K562 (cell line): Measurements from ENCODE around the gene VWA7. TPM values are rescaled to one million over a fixed set of nuclear protein-coding genes. Genes with fewer than 3 reads are reported as not detected.

Experiments used
- HDAC1 ChIP-seq, 2 experiments: fragments of 450-650 bp; IDR thresholded peaks; 2 replicates each; pipeline ENCODE4 v1.6.1; 2016 to 2017; ENCODE audit warnings: inconsistent platforms in 1 of 2, mild to moderate bottlenecking in 1 of 2, moderate library complexity in 1 of 2
- NR2C2 ChIP-seq, 2 experiments: fragments of 200-800 bp in 1 of 2; sonication (Bioruptor generic) in 1 of 2; sonication (generic) in 1 of 2; formaldehyde crosslinking in 1 of 2; IDR thresholded peaks; 2 replicates each; pipeline versions ENCODE4 v1.6.1 to v1.8.0; 2016 to 2022; ENCODE audit warnings: mild to moderate bottlenecking in 1 of 2, missing compliant biosample characterization in 1 of 2, missing genetic modification characterization in 1 of 2, missing genetic modification reagents in 1 of 2
- NRF1 ChIP-seq, 2 experiments: fragments of 450-650 bp; IDR thresholded peaks in 1 of 2; conservative IDR thresholded peaks in 1 of 2; 2 replicates each; pipeline ENCODE4 v1.6.1; 2014; ENCODE audit warnings: mild to moderate bottlenecking in 2 of 2
- PHF20 ChIP-seq: fragments of 450-650 bp; IDR thresholded peaks from 2 replicates; pipeline ENCODE4 v1.6.1; 2018; ENCODE audit not compliant: partially characterized antibody
- SMARCB1 ChIP-seq: IDR thresholded peaks from 2 replicates; pipeline ENCODE4 v1.6.1; 2011; ENCODE audit warnings: improper control_type of control experiment, low read depth; ENCODE audit not compliant: insufficient read length
- TCF7 ChIP-seq: sonication (generic); IDR thresholded peaks from 2 replicates; pipeline ENCODE4 v1.6.1; 2016; ENCODE audit warnings: antibody characterized with exemption, borderline replicate concordance
- THRB ChIP-seq: fragments of 450-650 bp; formaldehyde crosslinking; conservative IDR thresholded peaks from 2 replicates; pipeline ENCODE4 v1.4.0; 2022; ENCODE audit warnings: mild to moderate bottlenecking, missing genetic modification characterization
- UBTF ChIP-seq, 2 experiments: IDR thresholded peaks; 2 replicates each; pipeline ENCODE4 v1.6.1; 2012; ENCODE audit warnings: improper control_type of control experiment in 2 of 2, low read depth in 2 of 2, low read length in 2 of 2, borderline replicate concordance in 1 of 2
- USF1 ChIP-seq: sonication (generic); formaldehyde crosslinking; IDR thresholded peaks from 2 replicates; pipeline ENCODE4 v1.9.0; 2022; ENCODE audit warnings: mild to moderate bottlenecking, missing genetic modification reagents
- XRCC5 ChIP-seq: fragments of 200-400 bp; formaldehyde crosslinking; IDR thresholded peaks from 2 replicates; pipeline ENCODE4 v1.6.1; 2017; ENCODE audit warnings: low read depth, mild to moderate bottlenecking, low read length
- ZFPM2 ChIP-seq: fragments of 250-450 bp; sonication (Bioruptor Pico); IDR thresholded peaks from 2 replicates; pipeline ENCODE4 v1.5.1; 2022; ENCODE audit warnings: mild to moderate bottlenecking
- ZNF232 ChIP-seq: sonication (generic); formaldehyde crosslinking; IDR thresholded peaks from 2 replicates; pipeline ENCODE4 v1.8.0; 2022; ENCODE audit warnings: mild to moderate bottlenecking, missing genetic modification reagents
- ZNF3 ChIP-seq: fragments of 250-450 bp; sonication (Bioruptor Pico); IDR thresholded peaks from 2 replicates; pipeline ENCODE4 v1.5.0; 2021; ENCODE audit warnings: mild to moderate bottlenecking, moderate library complexity
- ZNF395 ChIP-seq: fragments of 200-800 bp; sonication (Bioruptor generic); IDR thresholded peaks from 2 replicates; pipeline ENCODE4 v1.6.1; 2017; ENCODE audit warnings: missing genetic modification characterization, missing compliant biosample characterization
- ZNF408 ChIP-seq: fragments of 250-450 bp; sonication (Bioruptor Pico); IDR thresholded peaks from 2 replicates; pipeline ENCODE4 v1.4.0; 2020; ENCODE audit warnings: low read depth, mild to moderate bottlenecking, moderate library complexity
- ZNF507 ChIP-seq: conservative IDR thresholded peaks from 2 replicates; pipeline ENCODE4 v1.6.1; 2017; ENCODE audit warnings: missing genetic modification characterization, missing compliant biosample characterization
- ZNF75A ChIP-seq: fragments of 450-650 bp; formaldehyde crosslinking; IDR thresholded peaks from 2 replicates; pipeline ENCODE4 v1.4.0; 2020; ENCODE audit warnings: mild to moderate bottlenecking
- ZNF778 ChIP-seq: fragments of 450-650 bp; formaldehyde crosslinking; IDR thresholded peaks from 2 replicates; pipeline ENCODE4 v1.4.0; 2020; ENCODE audit warnings: mild to moderate bottlenecking, moderate library complexity
- polyA plus RNA-seq, 8 experiments: library from polyadenylated mRNA; depleted of rRNA in 4 of 8; stranded (reverse) in 5 of 8; unstranded in 3 of 8; fragments of >200 nt; fragmentation: Nextera tagmentation in 2 of 8; fragmentation: Illumina TruSeq in 1 of 8; extraction: Ambion mirVana in 2 of 8; extraction: Trizol in 1 of 8; gene quantifications; 2 replicates each; pipeline versions ENCODE4 v1.2.1 to v1.2.3, GENCODE V29; 2011 to 2014; ENCODE audit warnings: inconsistent platforms in 1 of 8, missing spikeins in 1 of 8
- total RNA-seq, 7 experiments: library from RNA; depleted of rRNA in 6 of 7; stranded (reverse); fragments of >200 nt in 6 of 7; fragmentation: Illumina TruSeq in 2 of 7; extraction: Trizol in 2 of 7; gene quantifications; 2 replicates each; pipeline versions ENCODE4 v1.2.1 to v1.2.3, GENCODE V29; 2011 to 2021; ENCODE audit warnings: low replicate concordance in 1 of 7

Gene VWA7
- total and polyA plus RNA-seq, 9 of the 15 experiments (the other 6 are each of a cell fraction or from before 2014, with no cell fraction given), result 0.18 to 2.9 (median 0.95) TPM

GRCh38 chr6:31737991-31738979, 38.8 kb downstream of the VWA7 start (continued):
- TF ChIP-seq THRB (CRISPR knock-in tag), result peak; percentile 97
- TF ChIP-seq PHF20, result no peak
- no peak for TF ChIP-seq ZFPM2 (CRISPR knock-in tag)
- 0 out of 2 replicates have a peak, but pooled peaks have one; percentile 71 for TF ChIP-seq XRCC5
- TF ChIP-seq ZNF75A, result no peak
- no peak for TF ChIP-seq TCF7
- TF ChIP-seq ZNF408 (CRISPR knock-in tag), result no peak
- peak; percentile 39 to 48; a peak in 1 of 4 replicates for TF ChIP-seq NRF1 (conservative IDR thresholded peaks at IDR 0.05 in 1 of 2, IDR thresholded peaks at IDR 0.05 in 1 of 2)
- TF ChIP-seq UBTF (IDR thresholded peaks at IDR 0.05; ENCODE audit: borderline replicate concordance in 1 of 2, low read depth in 2 of 2, low read length in 2 of 2), result peak in 1 of 2 experiments; percentile 70; a peak in 2 of 4 replicates
- TF ChIP-seq ZNF395 (CRISPR knock-in tag), result no peak
- TF ChIP-seq ZNF232 (CRISPR knock-in tag), result no peak; the same call in 1 of the 2 replicates
- TF ChIP-seq HDAC1 (IDR thresholded peaks at IDR 0.05), result peak in 1 of 2 experiments; percentile 91; a peak in 2 of 4 replicates
- no peak for TF ChIP-seq ZNF778 (CRISPR knock-in tag)
- TF ChIP-seq NR2C2 (CRISPR knock-in tag; IDR thresholded peaks at IDR 0.05), result 0 out of 2 replicates have a peak, but pooled peaks have one; percentile 38
- no peak for TF ChIP-seq NR2C2 (tag; IDR thresholded peaks at IDR 0.05)
- no peak for TF ChIP-seq SMARCB1
- TF ChIP-seq ZNF507 (tag), result no peak
- no peak for TF ChIP-seq ZNF3
- no peak for TF ChIP-seq USF1 (CRISPR knock-in tag)
